ENCODE measurements around the gene MAP6. TPM values are rescaled to one million over a fixed set of nuclear protein-coding genes. Genes with fewer than 3 reads are reported as not detected.

The MAP6 gene
- total and polyA plus RNA-seq, 9 of the 15 experiments (the other 6 are each of a cell fraction or from before 2014, with no cell fraction given), result not detected

DNA sequence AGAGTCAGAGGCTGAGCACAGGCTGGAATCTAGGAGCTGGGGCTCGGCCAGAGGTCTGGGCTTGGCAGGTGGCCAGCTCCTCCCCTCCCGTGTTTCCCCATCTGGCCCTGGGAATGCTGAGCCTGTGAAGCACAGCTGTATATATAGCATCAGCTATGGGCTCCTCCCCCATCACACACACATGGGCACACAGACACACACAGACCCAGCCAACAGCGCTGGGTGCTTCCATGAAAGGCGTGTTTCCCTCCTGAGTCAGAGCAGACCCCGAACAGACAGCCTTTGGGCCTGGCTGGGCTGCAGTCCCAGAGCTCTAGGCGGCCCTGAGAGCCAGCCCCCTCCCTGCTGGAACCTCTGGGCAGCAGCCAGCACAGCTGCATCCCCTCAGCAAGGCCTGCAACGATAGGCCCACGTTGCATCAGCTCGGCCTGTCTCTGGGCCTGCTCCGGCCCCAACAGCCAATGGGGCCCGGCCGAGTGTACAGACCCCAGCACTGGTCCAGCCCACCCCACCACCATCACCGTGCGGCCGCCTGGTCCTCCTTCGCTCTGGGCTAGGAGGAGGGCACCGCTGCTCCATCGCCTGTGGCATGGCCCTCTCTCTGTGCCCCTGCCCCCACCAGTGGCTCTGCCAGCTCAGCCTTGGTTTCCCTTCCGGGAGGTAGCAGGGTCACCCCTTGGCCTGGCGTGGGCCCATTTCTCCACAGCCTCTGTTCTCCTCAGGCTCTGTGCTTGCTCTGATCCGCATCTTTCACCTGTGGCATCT lies 114.4 kb downstream of the MAP6 start (continued):
- peak; percentile 78 for TF ChIP-seq SMAD4 (CRISPR knock-in tag; conservative IDR thresholded peaks at IDR 0.05)
- TF ChIP-seq ZNF3 (CRISPR knock-in tag; IDR thresholded peaks at IDR 0.05), result no peak
- TF ChIP-seq, protein P1, sequence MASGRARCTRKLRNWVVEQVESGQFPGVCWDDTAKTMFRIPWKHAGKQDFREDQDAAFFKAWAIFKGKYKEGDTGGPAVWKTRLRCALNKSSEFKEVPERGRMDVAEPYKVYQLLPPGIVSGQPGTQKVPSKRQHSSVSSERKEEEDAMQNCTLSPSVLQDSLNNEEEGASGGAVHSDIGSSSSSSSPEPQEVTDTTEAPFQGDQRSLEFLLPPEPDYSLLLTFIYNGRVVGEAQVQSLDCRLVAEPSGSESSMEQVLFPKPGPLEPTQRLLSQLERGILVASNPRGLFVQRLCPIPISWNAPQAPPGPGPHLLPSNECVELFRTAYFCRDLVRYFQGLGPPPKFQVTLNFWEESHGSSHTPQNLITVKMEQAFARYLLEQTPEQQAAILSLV (tag; IDR thresholded peaks at IDR 0.05), result peak; percentile 82; the same call in 1 of the 2 replicates
- no peak for TF ChIP-seq ASH1L (IDR thresholded peaks at IDR 0.05; ENCODE audit: borderline replicate concordance, low read depth, partially characterized antibody)
- TF ChIP-seq XRCC3 (IDR thresholded peaks at IDR 0.05), result no peak
- no peak for TF ChIP-seq ELF4 (CRISPR knock-in tag; IDR thresholded peaks at IDR 0.05)
- no peak for TF ChIP-seq NCOA1 (IDR thresholded peaks at IDR 0.05; ENCODE audit: low read depth)
- TF ChIP-seq, protein P2, sequence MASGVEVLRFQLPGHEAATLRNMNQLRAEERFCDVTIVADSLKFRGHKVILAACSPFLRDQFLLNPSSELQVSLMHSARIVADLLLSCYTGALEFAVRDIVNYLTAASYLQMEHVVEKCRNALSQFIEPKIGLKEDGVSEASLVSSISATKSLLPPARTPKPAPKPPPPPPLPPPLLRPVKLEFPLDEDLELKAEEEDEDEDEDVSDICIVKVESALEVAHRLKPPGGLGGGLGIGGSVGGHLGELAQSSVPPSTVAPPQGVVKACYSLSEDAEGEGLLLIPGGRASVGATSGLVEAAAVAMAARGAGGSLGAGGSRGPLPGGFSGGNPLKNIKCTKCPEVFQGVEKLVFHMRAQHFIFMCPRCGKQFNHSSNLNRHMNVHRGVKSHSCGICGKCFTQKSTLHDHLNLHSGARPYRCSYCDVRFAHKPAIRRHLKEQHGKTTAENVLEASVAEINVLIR (CRISPR knock-in tag; IDR thresholded peaks at IDR 0.05), result no peak
- peak; percentile 43; the same call in 1 of the 2 replicates for TF ChIP-seq JUND (IDR thresholded peaks at IDR 0.05; ENCODE audit: borderline replicate concordance, low read depth, low read length)
- TF ChIP-seq JUND (tag; IDR thresholded peaks at IDR 0.05; ENCODE audit: borderline replicate concordance, low read depth, low read length), result no peak
- TF ChIP-seq, protein P3, sequence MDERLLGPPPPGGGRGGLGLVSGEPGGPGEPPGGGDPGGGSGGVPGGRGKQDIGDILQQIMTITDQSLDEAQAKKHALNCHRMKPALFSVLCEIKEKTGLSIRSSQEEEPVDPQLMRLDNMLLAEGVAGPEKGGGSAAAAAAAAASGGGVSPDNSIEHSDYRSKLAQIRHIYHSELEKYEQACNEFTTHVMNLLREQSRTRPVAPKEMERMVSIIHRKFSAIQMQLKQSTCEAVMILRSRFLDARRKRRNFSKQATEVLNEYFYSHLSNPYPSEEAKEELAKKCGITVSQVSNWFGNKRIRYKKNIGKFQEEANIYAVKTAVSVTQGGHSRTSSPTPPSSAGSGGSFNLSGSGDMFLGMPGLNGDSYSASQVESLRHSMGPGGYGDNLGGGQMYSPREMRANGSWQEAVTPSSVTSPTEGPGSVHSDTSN (CRISPR knock-in tag; IDR thresholded peaks at IDR 0.05; ENCODE audit: low read depth), result no peak
- TF ChIP-seq, protein P3 (tag; conservative IDR thresholded peaks at IDR 0.05; ENCODE audit: low read depth), result no peak
- peak; percentile 14 for TF ChIP-seq NFYB (IDR thresholded peaks at IDR 0.05; ENCODE audit: extremely low read depth, insufficient read length)
- TF ChIP-seq TARDBP (IDR thresholded peaks at IDR 0.05), result no peak
- no peak for TF ChIP-seq ESRRB (CRISPR knock-in tag; IDR thresholded peaks at IDR 0.05; ENCODE audit: borderline replicate concordance)
- no peak for TF ChIP-seq MEF2A (IDR thresholded peaks at IDR 0.05; ENCODE audit: control insufficient read depth, low read depth, low read length)
- TF ChIP-seq, protein P4, sequence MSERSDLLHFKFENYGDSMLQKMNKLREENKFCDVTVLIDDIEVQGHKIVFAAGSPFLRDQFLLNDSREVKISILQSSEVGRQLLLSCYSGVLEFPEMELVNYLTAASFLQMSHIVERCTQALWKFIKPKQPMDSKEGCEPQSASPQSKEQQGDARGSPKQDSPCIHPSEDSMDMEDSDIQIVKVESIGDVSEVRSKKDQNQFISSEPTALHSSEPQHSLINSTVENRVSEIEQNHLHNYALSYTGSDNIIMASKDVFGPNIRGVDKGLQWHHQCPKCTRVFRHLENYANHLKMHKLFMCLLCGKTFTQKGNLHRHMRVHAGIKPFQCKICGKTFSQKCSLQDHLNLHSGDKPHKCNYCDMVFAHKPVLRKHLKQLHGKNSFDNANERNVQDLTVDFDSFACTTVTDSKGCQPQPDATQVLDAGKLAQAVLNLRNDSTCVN (CRISPR knock-in tag; IDR thresholded peaks at IDR 0.05), result no peak
- TF ChIP-seq HNRNPL (IDR thresholded peaks at IDR 0.05; ENCODE audit: low read depth, low read length), result no peak

All from K562 (cell line).